Motor neuron (in vitro differentiated cells): ENCODE measurements around the gene RAB21. TPM values are rescaled to one million over a fixed set of nuclear protein-coding genes. Genes with fewer than 3 reads are reported as not detected.

Experiments
- ATAC-seq, 8 experiments: fragments of 200-7000 bp; cut with Tn5 transposase; replicated peaks in 6 of 8; 2 replicates each; pipeline ENCODE4 v1.8.0; 2021; ENCODE audit warnings: mild to moderate bottlenecking in 8 of 8, moderate library complexity in 8 of 8
- H3K27ac ChIP-seq, 2 donors: fragments of 250-450 bp; sonication (Bioruptor Pico); 2 replicates each; pipeline ENCODE4 v1.9.0; 2021; ENCODE audit warnings: antibody characterized with exemption in 2 of 2, mild to moderate bottlenecking in 2 of 2, moderate library complexity in 1 of 2
- H3K4me1 ChIP-seq, 2 donors: fragments of 250-450 bp; sonication (Bioruptor Pico); replicated peaks in 1 of 2; 2 replicates each; pipeline ENCODE4 v1.6.1; 2021; ENCODE audit warnings: antibody characterized with exemption in 2 of 2, mild to moderate bottlenecking in 2 of 2, moderate library complexity in 1 of 2
- H3K4me3 ChIP-seq, 5 donors: fragments of 250-450 bp; sonication (Bioruptor Pico); 2 replicates each; pipeline ENCODE4 v1.9.0; 2021; ENCODE audit warnings: antibody characterized with exemption in 5 of 5, mild to moderate bottlenecking in 5 of 5, moderate library complexity in 4 of 5
- WGBS, 10 experiments: fragments of 450-650 bp; shearing (Covaris generic); methylation state at CpG; one replicate each; pipeline ENCODE4 v1.0.0; 2022; 5-methylcytosine and 5-hydroxymethylcytosine counted together
- in situ Hi-C, 9 experiments: fragments of 400-800 bp; cut with MboI; loops; one replicate each; pipeline ENCODE4 v1.15.0; 2021; ENCODE audit warnings: low sequenced_read_pairs in 9 of 9, low pct_unique_long_range_greater_than_20kb in 2 of 9; ENCODE audit not compliant: unreplicated experiment in 9 of 9
- total RNA-seq, 8 experiments: library from RNA; unstranded; fragments of 300-600 nt; gene quantifications; 2 replicates each; pipeline versions ENCODE4 v1.2.3 to v1.2.4, GENCODE V29; 2022

RAB21 gene
- total RNA-seq, 8 experiments from 2014 or later: 20.0 to 55.1 (median 41.0) TPM

- WGBS, 10 experiments: 54 to 96% (median 80%) methylated on average over 2 to 14 of the region's 21 CpGs
- Histone ChIP-seq H3K27ac (no peak overlapping the region), H3K4me3 (no peak overlapping the region), H3K4me1 (no peaks in the 10 kb centered on the region)
- no peak for ATAC-seq
- in situ Hi-C loops: loop anchor here in 3 of 9 experiments (25.0 kb wide), 2 partner anchors 294 to 319 kb away; partner anchors contain the start of gene LGR5 (in 1 of the 3)
These were observed 23.0 kb upstream of the RAB21 start for GRCh38 chr12:71731439-71732356.

GRCh38 chr12:71732357-71732712, 22.3 kb upstream of the RAB21 start:
- Histone ChIP-seq H3K4me1 (no peaks in the 10 kb centered on the region), H3K4me3 (no peak overlapping the region), H3K27ac (no peak overlapping the region)
- ATAC-seq: no peak
- 38 to 94% (median 70%) methylated on average over 1 to 3 of the region's 3 CpGs; no CpG with 5 or more reads in 3 of the 10 experiments for WGBS, 10 experiments
- in situ Hi-C loops: loop anchor here in 3 of 9 experiments (25.0 kb wide), 2 partner anchors 295 to 320 kb away; partner anchors contain the start of gene LGR5 (in 1 of the 3)

- Histone ChIP-seq H3K4me1 (no peaks in the 10 kb centered on the region), H3K4me3 (no peak overlapping the region), H3K27ac (no peak overlapping the region)
- ATAC-seq: peak in 2 of 8 experiments; percentile 52 to 80
- in situ Hi-C loops: loop anchor here in 3 of 9 experiments (25.0 kb wide), 2 partner anchors 300 to 325 kb away; partner anchors contain the start of gene LGR5 (in 1 of the 3)
- WGBS, 10 experiments: 60 to 100% (median 100%) methylated on average over 1 of the region's 1 CpG; no CpG with 5 or more reads in 4 of the 10 experiments
These were observed 17.5 kb upstream of the RAB21 start for GRCh38 chr12:71737197-71737596.

- 0 to 86% (median 9%) methylated on average over 1 of the region's 1 CpG; no CpG with 5 or more reads in 3 of the 10 experiments for WGBS, 10 experiments
- Histone ChIP-seq H3K4me3 (no peak overlapping the region), H3K27ac (no peak overlapping the region), H3K4me1 (no peaks in the 10 kb centered on the region)
- in situ Hi-C loops: loop anchor here in 3 of 9 experiments (25.0 kb wide), 2 partner anchors 306 to 331 kb away; partner anchors contain the start of gene LGR5 (in 1 of the 3)
- no peak for ATAC-seq
These were observed 11.7 kb upstream of the RAB21 start for GRCh38 chr12:71742998-71743397.

GRCh38 chr12:71744522-71745300, 10.0 kb upstream of the RAB21 start:
- no peak for ATAC-seq
- 77 to 100% (median 90%) methylated on average over 2 to 5 of the region's 5 CpGs for WGBS, 10 experiments
- no peak overlapping the region for H3K4me3 ChIP-seq
- in situ Hi-C loops: loop anchor here in 3 of 9 experiments (25.0 kb wide), 2 partner anchors 307 to 332 kb away; partner anchors contain the start of gene LGR5 (in 1 of the 3)
- no peak overlapping the region for H3K27ac ChIP-seq
- no peaks in the 10 kb centered on the region for H3K4me1 ChIP-seq

GRCh38 chr12:71746974-71747611, 7.6 kb upstream of the RAB21 start:
- 0 to 88% (median 44%) methylated on average over 1 to 4 of the region's 4 CpGs; no CpG with 5 or more reads in 2 of the 10 experiments for WGBS, 10 experiments
- in situ Hi-C loops: loop anchor here in 3 of 9 experiments (25.0 kb wide), 2 partner anchors 310 to 335 kb away; partner anchors contain the start of gene LGR5 (in 1 of the 3)
- H3K4me1 ChIP-seq: no peaks in the 10 kb centered on the region
- peak; percentile 47 to 92 (median 72) for ATAC-seq
- no peak overlapping the region for H3K27ac ChIP-seq
- H3K4me3 ChIP-seq: no peak overlapping the region

GRCh38 chr12:71748081-71748850, 6.4 kb upstream of the RAB21 start:
- 21 to 91% (median 72%) methylated on average over 2 to 5 of the region's 5 CpGs for WGBS, 10 experiments
- ATAC-seq: peak in 1 of 8 experiments; percentile 25
- no peak overlapping the region for H3K27ac ChIP-seq
- no peaks in the 10 kb centered on the region for H3K4me1 ChIP-seq
- no peak overlapping the region for H3K4me3 ChIP-seq
- in situ Hi-C loops: loop anchor here in 3 of 9 experiments (25.0 kb wide), 2 partner anchors 311 to 336 kb away; partner anchors contain the start of gene LGR5 (in 1 of the 3)

GRCh38 chr12:71749666-71750065, 5.0 kb upstream of the RAB21 start:
- Histone ChIP-seq H3K4me1 (no peaks in the 10 kb centered on the region), H3K4me3 (no peak overlapping the region), H3K27ac (no peak overlapping the region)
- in situ Hi-C loops: loop anchor here in 3 of 9 experiments (25.0 kb wide), 2 partner anchors 312 to 337 kb away; partner anchors contain the start of gene LGR5 (in 1 of the 3)
- no peak for ATAC-seq
- WGBS, 10 experiments: 56 to 100% (median 80%) methylated on average over 1 of the region's 1 CpG; no CpG with 5 or more reads in 3 of the 10 experiments

- in situ Hi-C loops: no loop called here
- Histone ChIP-seq H3K4me1 (peaks cover 3 to 8% of the 10 kb centered on the region in 2 donors), H3K27ac (no peak overlapping the region), H3K4me3 (no peak overlapping the region)
- ATAC-seq: no peak
- 20 to 100% (median 100%) methylated on average over 1 of the region's 1 CpG; no CpG with 5 or more reads in 1 of the 10 experiments for WGBS, 10 experiments
These were observed 1.8 kb upstream of the RAB21 start for GRCh38 chr12:71752891-71753290.

- 0 to 4% (median 2%) methylated on average over 4 to 20 of the region's 45 CpGs; no CpG with 5 or more reads in 1 of the 10 experiments for WGBS, 10 experiments
- ATAC-seq: peak in 7 of 8 experiments; percentile 8 to 60 (median 27)
- Histone ChIP-seq H3K4me1 (peaks cover 3 to 8% of the 10 kb centered on the region in 2 donors), H3K27ac (peak overlapping the region; percentile 92 to 95), H3K4me3 (peak overlapping the region; percentile 80 to 99 (median 96))
- in situ Hi-C loops: no loop called here
These were observed 656 bp downstream of the RAB21 start for GRCh38 chr12:71755146-71755892.

- 3 to 87% (median 64%) methylated on average over 2 to 5 of the region's 5 CpGs for WGBS, 10 experiments
- Histone ChIP-seq H3K4me3 (peak overlapping the region; percentile 80 to 99 (median 96)), H3K4me1 (peaks cover 3 to 8% of the 10 kb centered on the region in 2 donors), H3K27ac (no peak overlapping the region)
- ATAC-seq: no peak
- in situ Hi-C loops: no loop called here
These were observed 1.5 kb downstream of the RAB21 start for GRCh38 chr12:71756054-71756690.
